Stomach (tissue), 9 donors: ENCODE data around the gene GAPVD1. TPM values are rescaled to one million over a fixed set of nuclear protein-coding genes. Genes with fewer than 3 reads are reported as not detected.
A peak's percentile ranks its signal among the peaks of the same experiment; 100 is the strongest.
"Not testable (repeated sequence)": the region's sequence is repeated elsewhere in the genome, so short reads cannot be mapped to it uniquely, and the experiment has no call there.

Experiments
- DNase-seq, 2 donors: peaks; one replicate each; pipeline versions ENCODE4 v3.0.0 to v3.0.0-alpha.2; 2013 to 2019
- H3K27ac ChIP-seq, 5 donors: fragments of 200-600 bp in 4 of 5; sonication (generic) in 4 of 5; one replicate each; pipeline ENCODE4 v1.5.1; 2013 to 2019; ENCODE audit warnings: mild to moderate bottlenecking in 1 of 5, moderate library complexity in 1 of 5
- H3K27me3 ChIP-seq, 3 donors: fragments of 200-600 bp; sonication (generic); one replicate each; pipeline ENCODE4 v1.5.1; 2017 to 2019; ENCODE audit warnings: mixed run types in 1 of 3
- H3K36me3 ChIP-seq, 4 donors: fragments of 200-600 bp; sonication (generic); 1 replicate in 3 of 4; 2 replicates in 1 of 4; pipeline ENCODE4 v1.5.1; 2016 to 2019
- H3K4me1 ChIP-seq, 4 donors: fragments of 200-600 bp; sonication (generic); one replicate each; pipeline ENCODE4 v1.5.1; 2016 to 2019
- H3K4me3 ChIP-seq, 4 donors: fragments of 200-600 bp; sonication (generic) in 3 of 4; one replicate each; pipeline ENCODE4 v1.5.1; 2016 to 2019; ENCODE audit warnings: mild to moderate bottlenecking in 1 of 4
- H3K9me3 ChIP-seq, 4 donors: fragments of 200-600 bp; sonication (generic); one replicate each; pipeline ENCODE4 v1.5.1; 2016 to 2019
- CTCF ChIP-seq, 7 experiments: fragments of 450-650 bp in 4 of 7; fragments of 200-600 bp in 3 of 7; sonication (generic) in 3 of 7; IDR thresholded peaks; one replicate each; pipeline ENCODE4 v1.5.1; 2016 to 2019; ENCODE audit warnings: antibody characterized with exemption in 7 of 7, control low read depth in 2 of 7, mild to moderate bottlenecking in 1 of 7
- EP300 ChIP-seq: sonication (generic); formaldehyde crosslinking; IDR thresholded peaks from one replicate; pipeline ENCODE4 v1.6.1; 2017; ENCODE audit warnings: antibody characterized with exemption
- POLR2A ChIP-seq, 4 donors: fragments of 450-650 bp; IDR thresholded peaks; one replicate each; pipeline ENCODE4 v1.6.1; 2016; ENCODE audit warnings: antibody characterized with exemption in 4 of 4, control low read depth in 2 of 4, mild to moderate bottlenecking in 1 of 4, moderate library complexity in 1 of 4
- POLR2AphosphoS5 ChIP-seq, 3 donors: sonication (generic); formaldehyde crosslinking; IDR thresholded peaks; one replicate each; pipeline ENCODE4 v1.6.1; 2016; ENCODE audit warnings: antibody characterized with exemption in 3 of 3
- WGBS, 5 donors: extraction: QIAGEN DNeasy Blood & Tissue Kit in 3 of 5; methylation state at CpG; one replicate each; pipeline versions ENCODE4 v1.1.5 to v1.1.7; 2013 to 2018; 5-methylcytosine and 5-hydroxymethylcytosine counted together
- intact Hi-C: fragments of 100-400 bp; cut with DNase I; formaldehyde crosslinking; loops from one replicate; pipeline ENCODE4 v1.15.1; 2023; ENCODE audit warnings: low total_unique reads
- polyA plus RNA-seq, 3 donors: library from polyadenylated mRNA; stranded (reverse); fragments of 200-250 nt; gene quantifications; one replicate each; pipeline ENCODE4 v1.2.3, GENCODE V29; 2013
- total RNA-seq, 5 donors: library from RNA; depleted of rRNA; stranded (reverse); fragments of >200 nt; gene quantifications; one replicate each; pipeline versions ENCODE4 v1.1.0 to v1.2.3, GENCODE V29; 2014 to 2016
- donor health status: healthy with polysubstance abuse.
- donor health status: Bipolar disorder and iron deficiency.
- donor health status: healthy.

Gene GAPVD1
- total and polyA plus RNA-seq, 8 donors: 3.9 to 140 (median 26.2) TPM

GRCh38 chr9:125262294-125262991 is 817 bp downstream of the GAPVD1 start:
- Histone ChIP-seq H3K4me1 (peaks cover 15 to 47% (median 29%) of the 10 kb centered on the region in 4 donors), H3K27ac (peak overlapping the region; percentile 67 to 93 (median 86))
- intact Hi-C loops: no loop called here

GRCh38 chr9:125264068-125264467 is 2.4 kb downstream of the GAPVD1 start:
- DNase-seq, intact Hi-C loops, H3K27ac ChIP-seq, H3K9me3 ChIP-seq, H3K4me3 ChIP-seq, H3K27me3 ChIP-seq: not testable (repeated sequence)
- Histone ChIP-seq H3K36me3 (peaks cover 0 to 19% (median 13%) of the 10 kb centered on the region in 4 donors), H3K4me1 (peaks cover 19 to 59% (median 40%) of the 10 kb centered on the region in 4 donors)
- WGBS, 5 donors: 82 to 89% (median 86%) methylated on average over 7 of the region's 7 CpGs

More at GRCh38 chr9:125262294-125262991, 817 bp downstream of the GAPVD1 start:
- peak overlapping the region; percentile 89 to 100 (median 98) for H3K4me3 ChIP-seq
- no peaks in the 10 kb centered on the region for H3K27me3 ChIP-seq
- peaks cover 0 to 16% (median 12%) of the 10 kb centered on the region in 4 donors for H3K36me3 ChIP-seq
- TF ChIP-seq POLR2AphosphoS5 (IDR thresholded peaks at IDR 0.05): no peak
- no peak for TF ChIP-seq EP300
- no peak for TF ChIP-seq POLR2A (IDR thresholded peaks at IDR 0.05)
- no peak for DNase-seq
- H3K9me3 ChIP-seq: no peaks in the 10 kb centered on the region
- WGBS, 5 donors: 16 to 19% (median 17%) methylated on average over 11 of the region's 11 CpGs

GRCh38 chr9:125268394-125269013 is 6.9 kb downstream of the GAPVD1 start:
- 57 to 77% (median 65%) methylated on average over 6 of the region's 6 CpGs for WGBS, 5 donors
- H3K9me3 ChIP-seq: no peaks in the 10 kb centered on the region
- intact Hi-C loops: no loop called here
- no peak overlapping the region for H3K27ac ChIP-seq
- TF ChIP-seq POLR2AphosphoS5 (IDR thresholded peaks at IDR 0.05) (no peak), POLR2A (IDR thresholded peaks at IDR 0.05) (no peak), EP300 (no peak), CTCF (IDR thresholded peaks at IDR 0.05) (no peak)
- H3K4me1 ChIP-seq: peaks cover 25 to 74% (median 49%) of the 10 kb centered on the region in 4 donors
- H3K27me3 ChIP-seq: no peaks in the 10 kb centered on the region
- H3K36me3 ChIP-seq: peaks cover 0 to 19% (median 15%) of the 10 kb centered on the region in 4 donors
- H3K4me3 ChIP-seq: no peak overlapping the region
- no peak for DNase-seq

GRCh38 chr9:125269014-125269397 is 7.4 kb downstream of the GAPVD1 start:
- Histone ChIP-seq H3K36me3 (peaks cover 0 to 19% (median 15%) of the 10 kb centered on the region in 4 donors), H3K9me3 (no peaks in the 10 kb centered on the region), H3K27ac (no peak overlapping the region), H3K4me3 (no peak overlapping the region), H3K27me3 (no peaks in the 10 kb centered on the region), H3K4me1 (peaks cover 24 to 74% (median 47%) of the 10 kb centered on the region in 4 donors)
- intact Hi-C loops: no loop called here
- TF ChIP-seq EP300 (no peak), POLR2A (IDR thresholded peaks at IDR 0.05) (no peak), POLR2AphosphoS5 (IDR thresholded peaks at IDR 0.05) (no peak), CTCF (IDR thresholded peaks at IDR 0.05) (no peak)
- no peak for DNase-seq
- WGBS, 5 donors: 76 to 100% (median 88%) methylated on average over 1 of the region's 1 CpG

- intact Hi-C loops: no loop called here
- no peak for TF ChIP-seq EP300
- no peak for TF ChIP-seq POLR2AphosphoS5 (IDR thresholded peaks at IDR 0.05)
- no peak for TF ChIP-seq CTCF (IDR thresholded peaks at IDR 0.05)
- TF ChIP-seq POLR2A (IDR thresholded peaks at IDR 0.05): no peak
- no peak for DNase-seq
- Histone ChIP-seq H3K27me3 (no peaks in the 10 kb centered on the region), H3K4me1 (peaks cover 24 to 67% (median 46%) of the 10 kb centered on the region in 4 donors), H3K9me3 (no peaks in the 10 kb centered on the region), H3K36me3 (peaks cover 0 to 15% (median 12%) of the 10 kb centered on the region in 4 donors), H3K4me3 (no peak overlapping the region), H3K27ac (peak overlapping the region in 1 of 5 donors; percentile 56)
- WGBS, 5 donors: 65 to 71% (median 69%) methylated on average over 5 of the region's 5 CpGs
Observed at GRCh38 chr9:125271081-125271480, 9.5 kb downstream of the GAPVD1 start.
